Fibroblast of mammary gland (primary cell): Measurements from ENCODE around the gene PRKAG3.
A peak's percentile ranks its signal among the peaks of the same experiment; 100 is the strongest.

Experiments
- DNase-seq: peaks from one replicate; pipeline ENCODE4 v3.0.0-alpha.2; 2010; ENCODE audit warnings: low read depth
- H3K4me3 ChIP-seq: 2 replicates; pipeline ENCODE4 v1.5.1; 2011; ENCODE audit warnings: low read depth, mild to moderate bottlenecking, low read length, moderate library complexity; ENCODE audit not compliant: control insufficient read depth
- TF ChIP-seq, protein P1 (sequence below): conservative IDR thresholded peaks from 2 replicates; pipeline ENCODE4 v1.5.1; 2011; ENCODE audit warnings: low read depth, low read length, inconsistent platforms; ENCODE audit not compliant: control insufficient read depth, insufficient read depth

PRKAG3 gene

GRCh38 chr2:218830526-218831306, 887 bp downstream of the PRKAG3 start:
- no peak for DNase-seq
- no peak overlapping the region for H3K4me3 ChIP-seq
- TF ChIP-seq, protein P1, sequence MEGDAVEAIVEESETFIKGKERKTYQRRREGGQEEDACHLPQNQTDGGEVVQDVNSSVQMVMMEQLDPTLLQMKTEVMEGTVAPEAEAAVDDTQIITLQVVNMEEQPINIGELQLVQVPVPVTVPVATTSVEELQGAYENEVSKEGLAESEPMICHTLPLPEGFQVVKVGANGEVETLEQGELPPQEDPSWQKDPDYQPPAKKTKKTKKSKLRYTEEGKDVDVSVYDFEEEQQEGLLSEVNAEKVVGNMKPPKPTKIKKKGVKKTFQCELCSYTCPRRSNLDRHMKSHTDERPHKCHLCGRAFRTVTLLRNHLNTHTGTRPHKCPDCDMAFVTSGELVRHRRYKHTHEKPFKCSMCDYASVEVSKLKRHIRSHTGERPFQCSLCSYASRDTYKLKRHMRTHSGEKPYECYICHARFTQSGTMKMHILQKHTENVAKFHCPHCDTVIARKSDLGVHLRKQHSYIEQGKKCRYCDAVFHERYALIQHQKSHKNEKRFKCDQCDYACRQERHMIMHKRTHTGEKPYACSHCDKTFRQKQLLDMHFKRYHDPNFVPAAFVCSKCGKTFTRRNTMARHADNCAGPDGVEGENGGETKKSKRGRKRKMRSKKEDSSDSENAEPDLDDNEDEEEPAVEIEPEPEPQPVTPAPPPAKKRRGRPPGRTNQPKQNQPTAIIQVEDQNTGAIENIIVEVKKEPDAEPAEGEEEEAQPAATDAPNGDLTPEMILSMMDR, result no peak

GRCh38 chr2:218829868-218830451, 1.6 kb downstream of the PRKAG3 start:
- peak; percentile 22 for DNase-seq
- TF ChIP-seq, protein P1, result no peak
- no peak overlapping the region for H3K4me3 ChIP-seq

DNA sequence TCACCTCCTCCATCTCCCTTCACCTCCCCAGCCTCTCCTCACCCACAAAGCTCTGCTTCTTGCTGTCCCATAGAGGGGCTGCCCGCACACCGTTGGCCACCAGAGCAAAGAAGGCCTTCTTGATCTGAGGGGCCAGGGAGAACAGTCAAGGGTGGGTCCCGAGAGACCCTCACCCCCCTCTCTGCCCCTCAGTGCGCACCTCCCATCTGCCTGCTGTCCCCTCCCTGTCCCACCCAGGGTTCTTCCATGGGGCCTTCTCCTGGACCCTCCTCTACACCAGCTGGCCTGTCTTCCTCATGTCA, 3.2 kb downstream of the PRKAG3 start:
- H3K4me3 ChIP-seq, result no peak overlapping the region
- TF ChIP-seq, protein P1, result no peak
- DNase-seq, result no peak

- H3K4me3 ChIP-seq, result no peak overlapping the region
- DNase-seq, result no peak
- TF ChIP-seq, protein P1, result no peak
Observed at GRCh38 chr2:218827701-218828476, 3.7 kb downstream of the PRKAG3 start.

GRCh38 chr2:218826791-218827190, 4.8 kb downstream of the PRKAG3 start:
- H3K4me3 ChIP-seq, result no peak overlapping the region
- TF ChIP-seq, protein P1, result no peak
- DNase-seq, result no peak

DNA sequence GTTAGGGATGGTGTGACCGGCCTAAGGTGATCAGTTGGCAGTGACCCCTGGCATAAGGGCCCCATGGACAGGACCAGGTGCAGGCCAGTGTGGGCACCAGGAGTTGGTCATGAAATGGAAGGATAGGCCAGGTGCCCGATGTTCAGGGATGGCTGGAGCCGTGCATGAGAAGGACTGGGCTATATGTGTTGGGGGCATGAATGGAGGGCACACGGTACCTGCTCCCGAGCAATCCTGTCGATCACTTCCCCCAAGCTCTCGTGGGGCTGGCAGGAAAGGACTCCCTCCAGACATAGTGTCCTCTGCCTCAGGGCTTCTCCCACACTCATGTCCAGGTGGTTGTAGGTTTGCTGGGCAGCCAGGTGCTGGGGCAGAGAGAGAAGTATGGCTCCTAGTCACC, 7.6 kb downstream of the PRKAG3 start:
- H3K4me3 ChIP-seq, result no peak overlapping the region
- DNase-seq, result no peak
- TF ChIP-seq, protein P1, result no peak
